Activated B cell treated with CpG ODN at 0.5 μM for 24 hours (primary cell): ENCODE data around the gene BICC1. TPM values are rescaled to one million over a fixed set of nuclear protein-coding genes. Genes with fewer than 3 reads are reported as not detected.

Experiments used
- ATAC-seq: fragments of 200-7000 bp; cut with Tn5 transposase; one replicate; pipeline ENCODE4 v1.10.0; 2021; ENCODE audit warnings: low read depth, mild to moderate bottlenecking, moderate library complexity
- CTCF ChIA-PET: fragments of 350-600 bp; sonication (Branson Sonifier 250); formaldehyde crosslinking; loops from one replicate; lab custom pipeline; 2021; ENCODE audit warnings: antibody characterized with exemption; lab: Charles Lee
- POLR2A ChIA-PET: fragments of 350-600 bp; sonication (Branson Sonifier 250); formaldehyde crosslinking; loops from one replicate; lab custom pipeline; 2021; ENCODE audit warnings: antibody characterized with exemption; lab: Charles Lee
- DNase-seq: peaks from one replicate; pipeline ENCODE4 v3.0.0; 2022
- H3K27ac Mint-ChIP-seq: one replicate; pipeline ENCODE4 v1.8.0; 2020; ENCODE audit warnings: mixed read lengths
- H3K27me3 Mint-ChIP-seq: one replicate; pipeline ENCODE4 v1.8.0; 2021; ENCODE audit warnings: mixed read lengths
- H3K36me3 Mint-ChIP-seq: one replicate; pipeline ENCODE4 v1.8.0; 2021; ENCODE audit warnings: low read depth, mixed read lengths
- H3K4me1 Mint-ChIP-seq: one replicate; pipeline ENCODE4 v1.8.0; 2021; ENCODE audit warnings: mixed read lengths
- H3K4me3 Mint-ChIP-seq: one replicate; pipeline ENCODE4 v1.8.0; 2020; ENCODE audit warnings: mild to moderate bottlenecking, mixed read lengths
- H3K9me3 Mint-ChIP-seq: one replicate; pipeline ENCODE4 v1.8.0; 2020; ENCODE audit warnings: mixed read lengths
- CTCF ChIP-seq: fragments of 200-600 bp; IDR thresholded peaks from one replicate; pipeline ENCODE4 v1.8.0; 2022; ENCODE audit warnings: antibody characterized with exemption, mild to moderate bottlenecking
- intact Hi-C: fragments of 100-400 bp; cut with micrococcal nuclease; formaldehyde crosslinking; loops from one replicate; pipeline ENCODE4 v1.15.1; 2024
- total RNA-seq: library from RNA; stranded (reverse); gene quantifications from 2 replicates; pipeline ENCODE4 v1.2.3, GENCODE V29; 2022

Gene BICC1
- total RNA-seq, 1 donor from 2014 or later, result not detected

GRCh38 chr10:58557714-58558113 is 45.0 kb downstream of the BICC1 start:
- TF ChIP-seq CTCF, result no peak
- ATAC-seq (no peak), DNase-seq (no peak)
- CTCF ChIA-PET, result no interaction called here
- Mint-ChIP-seq H3K27ac (no peak overlapping the region), H3K4me1 (no peaks in the 10 kb centered on the region), H3K36me3 (no peaks in the 10 kb centered on the region), H3K4me3 (no peak overlapping the region), H3K27me3 (no peaks in the 10 kb centered on the region), H3K9me3 (peaks cover 26% of the 10 kb centered on the region)
- POLR2A ChIA-PET, result no interaction called here
- intact Hi-C loops, result no loop called here

DNA sequence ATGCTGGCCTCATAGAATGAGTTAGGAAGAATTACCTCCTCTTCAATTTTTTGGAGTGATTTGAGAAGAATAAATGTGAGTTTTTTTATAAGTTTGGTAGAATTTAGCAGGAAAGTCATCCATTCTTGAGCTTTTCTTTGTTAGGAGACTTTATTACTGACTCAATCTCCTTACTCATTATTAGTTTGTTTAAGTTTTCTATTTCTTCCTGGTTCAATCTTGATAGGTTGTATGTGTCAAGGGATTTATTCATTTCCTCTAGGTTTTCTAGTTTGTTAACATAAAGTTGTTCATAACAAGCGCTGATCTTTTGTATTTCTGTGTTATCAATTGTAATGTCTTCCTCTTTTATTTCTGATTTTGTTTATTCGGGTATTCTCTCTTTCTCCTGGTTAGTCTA is 47.4 kb downstream of the BICC1 start:
- H3K9me3 Mint-ChIP-seq, result peaks cover 30% of the 10 kb centered on the region
- TF ChIP-seq CTCF, result no peak
- CTCF ChIA-PET, result no interaction called here
- no peak overlapping the region for H3K4me3 Mint-ChIP-seq
- intact Hi-C loops, result no loop called here
- H3K27ac Mint-ChIP-seq, result no peak overlapping the region
- ATAC-seq (no peak), DNase-seq (no peak)
- no peaks in the 10 kb centered on the region for H3K36me3 Mint-ChIP-seq
- H3K4me1 Mint-ChIP-seq, result no peaks in the 10 kb centered on the region
- H3K27me3 Mint-ChIP-seq, result no peaks in the 10 kb centered on the region
- POLR2A ChIA-PET, result no interaction called here

DNA sequence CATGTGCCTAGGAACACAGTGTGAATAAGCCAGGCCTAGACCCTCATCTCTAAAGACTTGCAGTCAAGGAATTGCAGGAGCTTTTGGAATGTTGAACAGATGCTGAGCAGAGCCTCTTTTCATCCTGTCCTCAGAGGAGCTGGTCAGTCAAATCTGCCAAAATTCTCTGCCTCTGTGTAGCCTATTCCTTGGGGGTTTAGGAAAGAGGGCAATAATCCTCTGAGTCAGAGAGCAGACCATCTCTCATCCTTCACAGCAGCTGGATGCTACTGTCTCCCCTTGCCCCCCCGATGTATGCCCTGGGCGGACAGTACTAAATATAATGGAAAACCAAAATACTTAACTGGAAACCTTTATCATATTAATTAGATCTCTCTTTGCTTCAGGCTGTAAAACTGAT is 52.6 kb downstream of the BICC1 start:
- Mint-ChIP-seq H3K27ac (no peak overlapping the region), H3K4me3 (no peak overlapping the region), H3K36me3 (no peaks in the 10 kb centered on the region), H3K4me1 (no peaks in the 10 kb centered on the region), H3K9me3 (peaks cover 20% of the 10 kb centered on the region), H3K27me3 (no peaks in the 10 kb centered on the region)
- CTCF ChIA-PET, result no interaction called here
- POLR2A ChIA-PET, result no interaction called here
- DNase-seq (no peak), ATAC-seq (no peak)
- intact Hi-C loops, result no loop called here
- no peak for TF ChIP-seq CTCF

- Mint-ChIP-seq H3K36me3 (no peaks in the 10 kb centered on the region), H3K27me3 (no peaks in the 10 kb centered on the region), H3K27ac (no peak overlapping the region), H3K4me1 (no peaks in the 10 kb centered on the region), H3K9me3 (peaks cover 7% of the 10 kb centered on the region), H3K4me3 (no peak overlapping the region)
- TF ChIP-seq CTCF, result no peak
- DNase-seq, result no peak
- no peak for ATAC-seq
- intact Hi-C loops, result no loop called here
- POLR2A ChIA-PET, result no interaction called here
- CTCF ChIA-PET, result no interaction called here
These were observed 55.0 kb downstream of the BICC1 start for GRCh38 chr10:58567652-58568051.

- H3K27ac Mint-ChIP-seq, result no peak overlapping the region
- DNase-seq (no peak), ATAC-seq (no peak)
- TF ChIP-seq CTCF, result no peak
- H3K4me3 Mint-ChIP-seq, result no peak overlapping the region
- ChIA-PET CTCF (no interaction called here), POLR2A (no interaction called here)
- H3K9me3 Mint-ChIP-seq, result peaks cover 3% of the 10 kb centered on the region
- intact Hi-C loops, result no loop called here
- no peaks in the 10 kb centered on the region for H3K36me3 Mint-ChIP-seq
- H3K4me1 Mint-ChIP-seq, result no peaks in the 10 kb centered on the region
- H3K27me3 Mint-ChIP-seq, result no peaks in the 10 kb centered on the region
These were observed 55.8 kb downstream of the BICC1 start for GRCh38 chr10:58568428-58568935.
